ENCODE data around the gene DPP6.

DNA sequence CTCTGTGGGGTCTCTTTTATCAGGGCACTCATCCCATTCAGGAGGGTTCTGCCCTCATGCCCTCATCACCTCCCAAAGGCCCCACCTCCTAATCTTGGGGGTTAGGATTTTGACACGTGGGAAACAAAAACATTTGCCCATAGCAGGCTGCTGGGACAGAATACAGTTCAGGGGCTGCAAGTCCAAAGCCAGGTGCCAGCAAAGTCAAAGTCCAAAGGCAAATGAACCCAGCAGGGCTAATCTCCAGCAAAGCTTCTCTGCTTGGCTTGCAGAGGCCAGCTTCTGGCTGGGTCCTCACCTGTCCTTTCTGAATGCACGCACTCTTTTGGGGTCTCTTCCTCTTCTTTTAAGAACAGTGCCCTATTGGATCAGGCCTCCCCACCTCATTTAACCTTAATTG, 359.9 kb downstream of the DPP6 start:
- TF ChIP-seq, protein P1, sequence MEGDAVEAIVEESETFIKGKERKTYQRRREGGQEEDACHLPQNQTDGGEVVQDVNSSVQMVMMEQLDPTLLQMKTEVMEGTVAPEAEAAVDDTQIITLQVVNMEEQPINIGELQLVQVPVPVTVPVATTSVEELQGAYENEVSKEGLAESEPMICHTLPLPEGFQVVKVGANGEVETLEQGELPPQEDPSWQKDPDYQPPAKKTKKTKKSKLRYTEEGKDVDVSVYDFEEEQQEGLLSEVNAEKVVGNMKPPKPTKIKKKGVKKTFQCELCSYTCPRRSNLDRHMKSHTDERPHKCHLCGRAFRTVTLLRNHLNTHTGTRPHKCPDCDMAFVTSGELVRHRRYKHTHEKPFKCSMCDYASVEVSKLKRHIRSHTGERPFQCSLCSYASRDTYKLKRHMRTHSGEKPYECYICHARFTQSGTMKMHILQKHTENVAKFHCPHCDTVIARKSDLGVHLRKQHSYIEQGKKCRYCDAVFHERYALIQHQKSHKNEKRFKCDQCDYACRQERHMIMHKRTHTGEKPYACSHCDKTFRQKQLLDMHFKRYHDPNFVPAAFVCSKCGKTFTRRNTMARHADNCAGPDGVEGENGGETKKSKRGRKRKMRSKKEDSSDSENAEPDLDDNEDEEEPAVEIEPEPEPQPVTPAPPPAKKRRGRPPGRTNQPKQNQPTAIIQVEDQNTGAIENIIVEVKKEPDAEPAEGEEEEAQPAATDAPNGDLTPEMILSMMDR (IDR thresholded peaks at IDR 0.05): no peak
- no peak for TF ChIP-seq POLR2A (IDR thresholded peaks at IDR 0.05)

Measured in Peyer's patch (tissue), 4 donors.